ENCODE data around the gene AP2B1. TPM values are rescaled to one million over a fixed set of nuclear protein-coding genes. Genes with fewer than 3 reads are reported as not detected.

AP2B1 gene
- total and polyA plus RNA-seq, 9 of the 15 experiments (the other 6 are each of a cell fraction or from before 2014, with no cell fraction given) = 60.1 to 287 (median 105) TPM

DNA sequence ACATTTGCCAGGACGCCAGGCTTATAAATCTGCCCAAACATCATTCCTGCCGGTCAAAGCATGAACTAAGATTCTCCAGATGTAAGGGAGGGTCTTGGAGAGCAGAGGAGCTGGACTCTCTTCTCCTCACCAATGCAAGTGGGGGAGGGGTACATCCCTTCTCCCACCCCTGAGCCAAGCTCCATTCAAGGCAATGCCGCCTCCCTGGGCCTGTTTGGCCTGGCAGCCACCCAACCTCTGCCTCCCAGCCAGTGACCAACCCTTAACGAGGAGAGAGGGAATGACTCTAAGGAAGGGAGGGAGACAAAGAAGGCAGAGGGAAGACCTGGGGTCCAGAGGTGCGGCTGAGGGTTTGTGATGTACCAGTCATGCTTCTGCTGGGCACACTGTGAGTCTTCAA is 187.4 kb downstream of the AP2B1 start (continued):
- no peak for TF ChIP-seq FOXP1 (CRISPR knock-in tag; IDR thresholded peaks at IDR 0.05)

GRCh38 chr17:35775039-35775438 is 187.9 kb downstream of the AP2B1 start:
- H3K4me1 ChIP-seq (replicated peaks in 1 of 2; ENCODE audit: control insufficient read depth in 2 of 2, insufficient read depth in 2 of 2, low read length in 2 of 2) = peaks cover 0 to 7% of the 10 kb centered on the region in 2 experiments; a peak in 2 of 5 replicates
- 0% methylated on average over 5 of the region's 5 CpGs for WGBS (ENCODE audit: insufficient coverage, low coverage, missing lambda C conversion rate)
- peaks cover 64 to 69% of the 10 kb centered on the region in 2 experiments for H3K27me3 ChIP-seq (ENCODE audit: control insufficient read depth in 2 of 2, insufficient read depth in 2 of 2, low read length in 2 of 2)

More at GRCh38 chr17:35775039-35775438, 187.9 kb downstream of the AP2B1 start:
- no peaks in the 10 kb centered on the region; the same call in 1 of the 2 replicates for H4K20me1 ChIP-seq (replicated peaks; ENCODE audit: control insufficient read depth, insufficient read depth, low read length)
- H3K4me3 ChIP-seq = no peak overlapping the region
- TF ChIP-seq NFIC (IDR thresholded peaks at IDR 0.05) = 0 out of 2 replicates have a peak, but pooled peaks have one; percentile 21
- TF ChIP-seq, protein P1, sequence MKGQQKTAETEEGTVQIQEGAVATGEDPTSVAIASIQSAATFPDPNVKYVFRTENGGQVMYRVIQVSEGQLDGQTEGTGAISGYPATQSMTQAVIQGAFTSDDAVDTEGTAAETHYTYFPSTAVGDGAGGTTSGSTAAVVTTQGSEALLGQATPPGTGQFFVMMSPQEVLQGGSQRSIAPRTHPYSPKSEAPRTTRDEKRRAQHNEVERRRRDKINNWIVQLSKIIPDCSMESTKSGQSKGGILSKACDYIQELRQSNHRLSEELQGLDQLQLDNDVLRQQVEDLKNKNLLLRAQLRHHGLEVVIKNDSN (CRISPR knock-in tag; IDR thresholded peaks at IDR 0.05) = no peak
- ATAC-seq (no peak), DNase-seq (ENCODE audit: extremely low read depth in 1 of 4, low spot score in 3 of 4) (no peak), FAIRE-seq (no peak)
- in situ Hi-C loops (cut with MboI) = no loop called here
- no peaks in the 10 kb centered on the region for H3K9me1 ChIP-seq (ENCODE audit: control insufficient read depth, insufficient read depth, low read length)
- intact Hi-C loops (cut with micrococcal nuclease) = no loop called here
- CTCF ChIA-PET (ENCODE audit: low intra/inter-chr PET ratio) = no interaction called here
- no TSS peak for BruUV-seq (replicated peaks)
- no peak overlapping the region for H2AFZ ChIP-seq (ENCODE audit: low read depth, low read length)
- no peaks in the 10 kb centered on the region for H3K9me3 ChIP-seq (replicated peaks; ENCODE audit: control insufficient read depth, insufficient read depth, low read depth, low read length)
- no peak overlapping the region for H3K9ac ChIP-seq (ENCODE audit: insufficient read depth in 1 of 2, low read depth in 2 of 2, low read length in 2 of 2)
- POLR2A ChIA-PET = interaction anchor here (0.6 to 1.2 kb wide), 3 partner anchors 10 to 114 kb away, joined by 3 read pairs; no protein-coding TSS in a partner anchor
- H3K36me3 ChIP-seq (ENCODE audit: control insufficient read depth, insufficient read depth, low read length) = no peaks in the 10 kb centered on the region
- no peaks in the 10 kb centered on the region for H3K79me2 ChIP-seq (ENCODE audit: control insufficient read depth, insufficient read depth, low read length)
- H3K4me2 ChIP-seq (ENCODE audit: insufficient read depth, low read length) = no peak overlapping the region
- H3K27ac ChIP-seq (ENCODE audit: extremely low read depth, low read depth, low read length) = no peak overlapping the region

All from K562 (cell line).